Endothelial cell of umbilical vein (primary cell): ENCODE measurements around the gene GANC. TPM values are rescaled to one million over a fixed set of nuclear protein-coding genes. Genes with fewer than 3 reads are reported as not detected.

Experiments used
- BruUV-seq: library from RNA; stranded (reverse); fragments of 400-500 nt; replicated peaks from 2 replicates; lab custom pipeline; 2021; lab: Mats Ljungman, UMichigan
- CTCF ChIA-PET: fragments of 300-600, 350-600 bp; sonication (Branson Sonifier 250); formaldehyde crosslinking; loops from one replicate; lab custom pipeline; 2021; ENCODE audit warnings: antibody characterized with exemption, inconsistent platforms; lab: Charles Lee
- POLR2A ChIA-PET: fragments of 300-600, 350-600 bp; sonication (Branson Sonifier 250); formaldehyde crosslinking; loops from one replicate; lab custom pipeline; 2021; ENCODE audit warnings: antibody characterized with exemption, inconsistent platforms; lab: Charles Lee
- DNase-seq: peaks from one replicate; pipeline ENCODE4 v3.0.0-alpha.2; 2011; ENCODE audit warnings: low read depth, low spot score
- FAIRE-seq: peaks from 2 replicates; lab custom pipeline; 2011; peaks lifted over from hg19 to GRCh38; lab: Jason Lieb, UNC
- H2AFZ ChIP-seq: 2 replicates; pipeline ENCODE4 v1.6.0; 2012; ENCODE audit warnings: low read depth, low read length, control low read depth, inconsistent platforms
- H3K27ac ChIP-seq: 2 replicates; pipeline ENCODE4 v1.5.1; 2011; ENCODE audit warnings: low read depth, mild to moderate bottlenecking, control low read depth, low read length, moderate library complexity; ENCODE audit not compliant: insufficient read depth
- H3K27me3 ChIP-seq, 2 experiments: 2 replicates each; pipeline versions ENCODE4 v1.6.0 to v1.6.1; 2011; ENCODE audit warnings: low read length in 2 of 2, mixed read lengths in 1 of 2; ENCODE audit not compliant: control insufficient read depth in 2 of 2, insufficient read depth in 2 of 2
- H3K36me3 ChIP-seq, 2 experiments: 2 replicates in 1 of 2; 3 replicates in 1 of 2; pipeline ENCODE4 v1.5.1; 2011; ENCODE audit warnings: low read length in 2 of 2, mild to moderate bottlenecking in 1 of 2, moderate library complexity in 1 of 2; ENCODE audit not compliant: control insufficient read depth in 2 of 2, insufficient read depth in 2 of 2; ENCODE audit errors: extremely low read depth in 1 of 2
- H3K4me1 ChIP-seq: 3 replicates; pipeline ENCODE4 v1.5.1; 2011; ENCODE audit warnings: mild to moderate bottlenecking, low read length; ENCODE audit not compliant: control insufficient read depth, insufficient read depth; ENCODE audit errors: extremely low read depth
- H3K4me2 ChIP-seq: 2 replicates; pipeline ENCODE4 v1.6.1; 2011; ENCODE audit warnings: low read length, control low read depth, mixed read lengths; ENCODE audit not compliant: insufficient read depth
- H3K4me3 ChIP-seq, 3 experiments: fragments of 200-600 bp in 1 of 3; sonication (generic), shearing (Covaris generic) in 1 of 3; replicated peaks in 1 of 3; 2 replicates each; pipeline ENCODE4 v1.5.1; 2011 to 2016; ENCODE audit warnings: control low read depth in 3 of 3, low read length in 3 of 3, mild to moderate bottlenecking in 2 of 3, inconsistent platforms in 1 of 3, low read depth in 1 of 3, moderate library complexity in 1 of 3; ENCODE audit not compliant: insufficient read depth in 1 of 3
- H3K79me2 ChIP-seq: 2 replicates; pipeline ENCODE4 v1.6.0; 2012; ENCODE audit warnings: low read length, inconsistent platforms; ENCODE audit not compliant: control insufficient read depth, insufficient read depth
- H3K9ac ChIP-seq: replicated peaks from 2 replicates; pipeline ENCODE3; 2011; ENCODE audit warnings: low read length, control low read depth; ENCODE audit not compliant: insufficient read depth; ENCODE audit errors: extremely low read depth
- H3K9me1 ChIP-seq: replicated peaks from 3 replicates; pipeline ENCODE4 v1.6.0; 2011; ENCODE audit warnings: mild to moderate bottlenecking, low read length; ENCODE audit not compliant: control insufficient read depth, insufficient read depth; ENCODE audit errors: extremely low read depth
- H3K9me3 ChIP-seq: replicated peaks from 2 replicates; pipeline ENCODE4 v1.5.1; 2012; ENCODE audit warnings: low read length, inconsistent platforms; ENCODE audit not compliant: control insufficient read depth, insufficient read depth
- H4K20me1 ChIP-seq: replicated peaks from 2 replicates; pipeline ENCODE3; 2011; ENCODE audit warnings: mild to moderate bottlenecking, low read length; ENCODE audit not compliant: control insufficient read depth, insufficient read depth; ENCODE audit errors: extremely low read depth
- CTCF ChIP-seq, 2 donors: IDR thresholded peaks; 1 replicate in 1 of 2; 2 replicates in 1 of 2; pipeline ENCODE4 v1.5.1; 2011; ENCODE audit warnings: low read length in 2 of 2, mild to moderate bottlenecking in 2 of 2, moderate library complexity in 2 of 2, control low read depth in 1 of 2, inconsistent platforms in 1 of 2, low read depth in 1 of 2; ENCODE audit not compliant: insufficient read depth in 1 of 2; ENCODE audit errors: extremely low read depth in 1 of 2
- EZH2 ChIP-seq: IDR thresholded peaks from 2 replicates; pipeline ENCODE4 v1.6.1; 2012; ENCODE audit warnings: borderline replicate concordance, low read depth, mild to moderate bottlenecking, moderate library complexity, low read length, inconsistent platforms; ENCODE audit not compliant: severe bottlenecking
- FOS ChIP-seq: IDR thresholded peaks from 2 replicates; pipeline ENCODE4 v1.6.1; 2011; ENCODE audit warnings: mild to moderate bottlenecking, low read length, moderate library complexity, borderline replicate concordance; ENCODE audit not compliant: insufficient read depth
- GATA2 ChIP-seq: IDR thresholded peaks from 2 replicates; pipeline ENCODE4 v1.7.0; 2011; ENCODE audit warnings: low read depth, mild to moderate bottlenecking, moderate library complexity, mixed read lengths, low read length; ENCODE audit not compliant: insufficient read length, insufficient read depth
- JUN ChIP-seq: IDR thresholded peaks from 2 replicates; pipeline ENCODE4 v1.6.1; 2011; ENCODE audit warnings: borderline replicate concordance, low read depth; ENCODE audit not compliant: insufficient read length, insufficient read depth
- MAX ChIP-seq: IDR thresholded peaks from 2 replicates; pipeline ENCODE4 v1.6.1; 2011; ENCODE audit not compliant: insufficient read depth, insufficient read length
- MYC ChIP-seq: IDR thresholded peaks from one replicate; pipeline ENCODE4 v1.6.1; 2011; ENCODE audit warnings: mild to moderate bottlenecking, low read depth, low read length
- POLR2A ChIP-seq: IDR thresholded peaks from 2 replicates; pipeline ENCODE4 v1.6.1; 2012; ENCODE audit warnings: low read depth, mild to moderate bottlenecking, control low read depth, low read length
- POLR2AphosphoS5 ChIP-seq: IDR thresholded peaks from 2 replicates; pipeline ENCODE4 v1.6.1; 2012; ENCODE audit warnings: low read depth, mild to moderate bottlenecking, control low read depth, low read length, moderate library complexity; ENCODE audit not compliant: insufficient read depth
- dilution Hi-C: fragments of 300-500 bp; cut with MboI; formaldehyde crosslinking; loops from one replicate; pipeline ENCODE4 v1.15.0; 2019; ENCODE audit warnings: low sequenced_read_pairs; ENCODE audit not compliant: extremely low pct_ligation_motif_present
- intact Hi-C: fragments of 100-400 bp; cut with micrococcal nuclease; formaldehyde crosslinking; loops from one replicate; pipeline ENCODE4 v1.10.0; 2022
- polyA plus RNA-seq, 4 experiments: library from polyadenylated mRNA; depleted of rRNA in 3 of 4; stranded (reverse) in 3 of 4; unstranded in 1 of 4; fragments of >200 nt; gene quantifications; 2 replicates each; pipeline versions ENCODE4 v1.2.1 to v1.2.3, GENCODE V29; 2011 to 2012; ENCODE audit warnings: missing spikeins in 1 of 4
- total RNA-seq: library from RNA; stranded (reverse); gene quantifications from 2 replicates; pipeline ENCODE4 v1.2.3, GENCODE V29; 2021

GANC gene
- total and polyA plus RNA-seq, 2 donors (not counting 3 experiments of a cell fraction or from before 2014, with no cell fraction given) = 8.5 to 17.8 TPM

DNA sequence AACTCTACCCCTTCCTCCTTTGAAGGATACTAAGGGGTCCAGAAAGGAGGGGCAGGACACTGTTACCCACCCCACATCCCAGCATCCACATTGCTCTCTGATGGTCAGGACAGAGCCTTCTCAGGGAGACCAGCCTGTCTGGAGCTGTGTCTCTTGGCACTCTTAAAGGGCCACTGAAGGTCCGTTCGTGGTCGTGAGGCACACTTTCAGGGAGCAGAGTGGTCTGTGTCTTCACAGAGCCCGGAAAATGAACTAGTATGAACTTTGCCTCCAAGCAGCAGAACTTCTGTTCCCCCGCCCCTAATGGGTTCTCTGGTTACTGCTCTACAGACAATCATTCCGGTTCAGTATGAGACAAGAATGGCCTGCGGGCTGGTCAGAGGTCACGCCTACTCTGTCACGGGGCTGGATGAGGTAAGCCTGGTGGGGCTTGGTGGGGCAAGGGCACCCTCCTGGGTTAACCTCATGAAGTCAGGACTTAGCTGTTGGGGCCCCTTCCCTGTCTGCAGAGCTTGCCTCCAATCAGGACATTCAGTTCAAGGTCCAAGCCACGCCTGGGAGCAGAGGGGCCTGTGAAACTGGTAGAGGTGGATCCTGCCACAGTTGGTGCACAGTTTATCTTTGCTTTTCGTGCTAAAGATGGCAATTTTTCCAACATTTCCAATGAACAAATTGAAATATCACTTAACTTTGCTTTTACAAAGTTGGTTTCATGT lies 119.5 kb downstream of the GANC start:
- Histone ChIP-seq H3K4me3 (no peak overlapping the region), H3K9me3 (no peaks in the 10 kb centered on the region), H3K27me3 (peaks cover 0 to 6% of the 10 kb centered on the region in 2 experiments), H2AFZ (no peak overlapping the region), H3K27ac (no peak overlapping the region), H3K79me2 (no peaks in the 10 kb centered on the region), H3K4me2 (no peak overlapping the region), H3K36me3 (no peaks in the 10 kb centered on the region), H3K9me1 (no peaks in the 10 kb centered on the region), H3K4me1 (no peaks in the 10 kb centered on the region), H3K9ac (no peak overlapping the region), H4K20me1 (no peaks in the 10 kb centered on the region)
- no TSS peak for BruUV-seq
- DNase-seq (no peak), FAIRE-seq (no peak)
- no peak for TF ChIP-seq EZH2
- no peak for TF ChIP-seq JUN
- intact Hi-C loops = no loop called here
- dilution Hi-C loops = no loop called here
- CTCF ChIA-PET = interaction anchor here (1.1 to 2.2 kb wide), 2 partner anchors 16 to 254 kb away, joined by 4 read pairs; no protein-coding TSS in a partner anchor
- POLR2A ChIA-PET = no interaction called here

- Histone ChIP-seq H3K9ac (no peak overlapping the region), H3K4me3 (no peak overlapping the region), H3K27me3 (peaks cover 0 to 4% of the 10 kb centered on the region in 2 experiments), H3K79me2 (no peaks in the 10 kb centered on the region), H3K36me3 (no peaks in the 10 kb centered on the region), H3K9me3 (no peaks in the 10 kb centered on the region), H3K9me1 (no peaks in the 10 kb centered on the region), H3K4me1 (no peaks in the 10 kb centered on the region), H3K4me2 (no peak overlapping the region), H2AFZ (no peak overlapping the region), H3K27ac (no peak overlapping the region), H4K20me1 (no peaks in the 10 kb centered on the region)
- TF ChIP-seq FOS (no peak), CTCF (IDR thresholded peaks at IDR 0.05; ENCODE audit: extremely low read depth in 1 of 2, insufficient read depth in 1 of 2, low read depth in 1 of 2, low read length in 2 of 2) (no peak), MAX (no peak), JUN (no peak), POLR2AphosphoS5 (no peak), MYC (no peak), GATA2 (no peak), EZH2 (no peak), POLR2A (no peak)
- no peak for DNase-seq
- intact Hi-C loops = no loop called here
- ChIA-PET CTCF (no interaction called here), POLR2A (no interaction called here)
- dilution Hi-C loops = no loop called here
- FAIRE-seq = no peak
- no TSS peak for BruUV-seq
Measured at GRCh38 chr15:42394106-42394505, 121.1 kb downstream of the GANC start.
